Left renal cortex interstitium (tissue), 4 donors: ENCODE measurements around the gene SNX30. TPM values are rescaled to one million over a fixed set of nuclear protein-coding genes. Genes with fewer than 3 reads are reported as not detected.

ENCODE experiments used
- DNase-seq, 4 donors: peaks; one replicate each; pipeline ENCODE4 v3.0.0-alpha.2; 2013; ENCODE audit warnings: low read depth in 4 of 4, low spot score in 2 of 4, missing footprints in 1 of 4
- polyA plus RNA-seq, 4 donors: library from polyadenylated mRNA; unstranded; fragments of 120-200 nt; gene quantifications; one replicate each; pipeline ENCODE4 v1.2.1, GENCODE V29; 2013; ENCODE audit not compliant: insufficient read length in 4 of 4

SNX30 gene
- polyA plus RNA-seq, 4 donors, result 16.2 to 21.4 (median 19.3) TPM

- DNase-seq, result no peak
These were observed 102.4 kb downstream of the SNX30 start for GRCh38 chr9:112852741-112853504.

GRCh38 chr9:112853882-112854585, 103.5 kb downstream of the SNX30 start:
- DNase-seq, result no peak

- no peak for DNase-seq
These were observed 104.1 kb downstream of the SNX30 start for GRCh38 chr9:112854657-112855056.

- DNase-seq, result no peak
These were observed 105.6 kb downstream of the SNX30 start for GRCh38 chr9:112856200-112856599.

GRCh38 chr9:112856843-112857242, 106.3 kb downstream of the SNX30 start:
- no peak for DNase-seq

GRCh38 chr9:112858005-112858404, 107.4 kb downstream of the SNX30 start:
- no peak for DNase-seq

- no peak for DNase-seq
These were observed 108.1 kb downstream of the SNX30 start for GRCh38 chr9:112858625-112859147.

- no peak for DNase-seq
These were observed 109.9 kb downstream of the SNX30 start for GRCh38 chr9:112860451-112860850.

- DNase-seq, result no peak
These were observed 110.6 kb downstream of the SNX30 start for GRCh38 chr9:112861155-112861554.

GRCh38 chr9:112861638-112862555, 111.3 kb downstream of the SNX30 start:
- no peak for DNase-seq

GRCh38 chr9:112863214-112863613, 112.7 kb downstream of the SNX30 start:
- DNase-seq, result no peak

- DNase-seq, result no peak
These were observed 113.2 kb downstream of the SNX30 start for GRCh38 chr9:112863746-112864145.

GRCh38 chr9:112864403-112864802, 113.8 kb downstream of the SNX30 start:
- no peak for DNase-seq

- no peak for DNase-seq
These were observed 114.4 kb downstream of the SNX30 start for GRCh38 chr9:112864982-112865381.

- no peak for DNase-seq
These were observed 116.2 kb downstream of the SNX30 start for GRCh38 chr9:112866662-112867274.

GRCh38 chr9:112867275-112867991, 116.9 kb downstream of the SNX30 start:
- DNase-seq, result no peak

- DNase-seq, result no peak
These were observed 117.9 kb downstream of the SNX30 start for GRCh38 chr9:112868461-112868860.

- DNase-seq, result no peak
These were observed 118.5 kb downstream of the SNX30 start for GRCh38 chr9:112869041-112869529.

GRCh38 chr9:112869917-112870316, 119.4 kb downstream of the SNX30 start:
- no peak for DNase-seq

- no peak for DNase-seq
These were observed 120.0 kb downstream of the SNX30 start for GRCh38 chr9:112870556-112870955.
